Activated naive CD8-positive, alpha-beta T cell treated with anti-CD3 and anti-CD28 coated beads, Interleukin-2, amount 10 ng/mL, durations not matched to agents 7 days and 5 days (primary cell): ENCODE data around the gene POLDIP3. TPM values are rescaled to one million over a fixed set of nuclear protein-coding genes. Genes with fewer than 3 reads are reported as not detected.

Experiments
- ATAC-seq: fragments of 150-1000 bp; cut with Tn5 transposase; one replicate; pipeline ENCODE4 v1.10.0; 2021; ENCODE audit warnings: low read depth, moderate library complexity
- POLR2A ChIA-PET: fragments of 350-600 bp; sonication (Branson Sonifier 250); formaldehyde crosslinking; loops from one replicate; lab custom pipeline; 2021; ENCODE audit warnings: antibody characterized with exemption; lab: Charles Lee
- DNase-seq: peaks from one replicate; pipeline ENCODE4 v3.0.0; 2021
- H3K27ac Mint-ChIP-seq: one replicate; pipeline ENCODE4 v1.8.0; 2022; ENCODE audit warnings: mild to moderate bottlenecking, mixed read lengths
- H3K27me3 Mint-ChIP-seq: one replicate; pipeline ENCODE4 v1.8.0; 2022; ENCODE audit warnings: mild to moderate bottlenecking, moderate library complexity, mixed read lengths
- H3K36me3 Mint-ChIP-seq: one replicate; pipeline ENCODE4 v1.8.0; 2021; ENCODE audit warnings: mild to moderate bottlenecking, mixed read lengths
- H3K4me1 Mint-ChIP-seq: one replicate; pipeline ENCODE4 v1.8.0; 2021; ENCODE audit warnings: mixed read lengths
- H3K4me3 Mint-ChIP-seq: one replicate; pipeline ENCODE4 v1.8.0; 2022; ENCODE audit warnings: mild to moderate bottlenecking, moderate library complexity, mixed read lengths
- H3K9me3 Mint-ChIP-seq: one replicate; pipeline ENCODE4 v1.8.0; 2021; ENCODE audit warnings: mixed read lengths
- total RNA-seq, 2 experiments: library from RNA; stranded (reverse); gene quantifications; one replicate each; pipeline ENCODE4 v1.2.3, GENCODE V29; 2021

Gene POLDIP3
- total RNA-seq, 2 experiments from 2014 or later: 84.7 to 86.0 TPM

DNA sequence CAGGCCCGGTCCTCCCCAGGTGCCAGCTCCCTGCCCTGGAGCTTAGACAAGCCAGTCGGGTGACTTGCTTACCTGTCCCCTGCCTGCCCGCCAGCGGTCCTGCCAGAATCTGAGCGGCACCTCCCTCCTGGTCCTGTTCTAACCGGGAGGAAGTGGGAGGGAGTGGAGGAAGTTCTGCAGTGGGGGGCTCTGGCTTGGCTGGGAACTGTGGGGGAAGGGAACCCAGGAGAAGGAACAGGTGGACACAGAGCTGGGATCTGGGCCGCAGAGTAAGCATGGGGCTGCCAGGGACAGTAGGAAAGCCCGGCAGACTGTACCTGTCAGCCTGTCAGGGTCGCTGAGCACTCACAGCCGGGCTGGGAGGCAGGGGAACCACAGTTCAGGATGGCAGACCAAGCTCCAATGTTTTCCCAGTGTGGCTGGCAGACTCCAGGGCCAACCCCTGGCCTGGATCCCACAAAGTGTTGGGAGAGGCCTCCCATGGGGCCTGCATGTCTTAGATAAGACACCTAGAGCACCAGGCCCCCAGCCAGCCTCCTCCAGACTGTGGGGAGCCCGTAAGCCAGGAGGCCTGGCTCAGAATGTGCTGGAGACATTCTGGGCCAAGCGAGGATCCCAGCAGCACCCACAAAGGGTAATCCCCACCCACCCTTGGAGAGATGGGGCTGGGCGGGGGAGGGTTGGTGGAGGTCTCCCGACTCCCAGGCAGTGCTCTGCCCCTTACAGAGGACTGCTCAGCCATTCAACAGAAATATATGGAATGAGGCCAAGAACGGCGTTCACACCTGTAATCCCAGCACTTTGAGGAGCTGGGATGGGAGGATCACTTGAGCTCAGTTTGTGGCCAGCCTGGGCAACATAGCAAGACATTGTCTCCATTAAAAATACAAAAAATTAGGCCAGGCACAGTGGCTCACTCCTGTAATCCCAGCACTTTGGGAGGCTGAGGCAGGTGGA lies 32.2 kb upstream of the POLDIP3 start:
- ATAC-seq: no peak
- Mint-ChIP-seq H3K4me1 (peaks cover 14% of the 10 kb centered on the region), H3K9me3 (no peaks in the 10 kb centered on the region), H3K27ac (no peak overlapping the region), H3K4me3 (peak overlapping the region; percentile 96), H3K36me3 (peaks cover 2% of the 10 kb centered on the region), H3K27me3 (no peaks in the 10 kb centered on the region)
- no peak for DNase-seq
- POLR2A ChIA-PET: interaction anchor here (4.9 kb wide), 1 partner anchor 31 kb away, joined by 61 read pairs; the partner anchor contains the start of gene POLDIP3

DNA sequence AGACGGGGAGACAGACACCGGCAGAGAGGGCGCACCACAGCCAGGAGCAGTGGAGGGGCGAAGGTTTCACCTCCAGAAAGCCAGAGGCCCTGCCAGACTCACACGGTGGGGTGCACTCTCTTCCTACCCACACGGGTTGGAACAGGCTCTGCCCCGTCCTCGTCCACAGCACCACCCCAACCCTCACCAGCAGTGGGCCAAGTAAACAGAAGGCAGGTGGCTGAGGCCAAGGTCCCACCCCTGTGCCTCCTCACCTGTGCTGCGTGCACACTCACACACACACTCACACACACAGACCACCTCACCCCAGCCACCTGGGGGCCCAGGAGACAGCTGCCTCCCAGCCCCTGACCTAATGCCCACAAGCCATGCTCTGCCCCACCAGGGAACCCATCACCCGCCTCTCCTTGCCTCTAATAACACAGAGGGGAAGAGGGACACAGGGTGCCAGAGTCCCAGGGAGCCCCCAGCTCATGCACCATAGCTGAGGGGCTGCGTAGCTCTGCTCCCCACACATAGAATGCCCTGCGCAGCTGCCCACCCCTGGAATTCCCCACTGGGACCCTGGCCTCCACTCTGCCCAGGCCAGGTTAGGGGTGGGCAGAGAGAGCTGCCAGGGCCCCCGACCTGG lies 31.4 kb upstream of the POLDIP3 start:
- Mint-ChIP-seq H3K36me3 (peaks cover 2% of the 10 kb centered on the region), H3K4me3 (no peak overlapping the region), H3K9me3 (no peaks in the 10 kb centered on the region), H3K27ac (no peak overlapping the region), H3K27me3 (no peaks in the 10 kb centered on the region), H3K4me1 (peaks cover 14% of the 10 kb centered on the region)
- no peak for DNase-seq
- no peak for ATAC-seq
- POLR2A ChIA-PET: interaction anchor here (0.6 kb wide), 1 partner anchor 10 kb away, joined by 3 read pairs; no protein-coding TSS in a partner anchor

DNA sequence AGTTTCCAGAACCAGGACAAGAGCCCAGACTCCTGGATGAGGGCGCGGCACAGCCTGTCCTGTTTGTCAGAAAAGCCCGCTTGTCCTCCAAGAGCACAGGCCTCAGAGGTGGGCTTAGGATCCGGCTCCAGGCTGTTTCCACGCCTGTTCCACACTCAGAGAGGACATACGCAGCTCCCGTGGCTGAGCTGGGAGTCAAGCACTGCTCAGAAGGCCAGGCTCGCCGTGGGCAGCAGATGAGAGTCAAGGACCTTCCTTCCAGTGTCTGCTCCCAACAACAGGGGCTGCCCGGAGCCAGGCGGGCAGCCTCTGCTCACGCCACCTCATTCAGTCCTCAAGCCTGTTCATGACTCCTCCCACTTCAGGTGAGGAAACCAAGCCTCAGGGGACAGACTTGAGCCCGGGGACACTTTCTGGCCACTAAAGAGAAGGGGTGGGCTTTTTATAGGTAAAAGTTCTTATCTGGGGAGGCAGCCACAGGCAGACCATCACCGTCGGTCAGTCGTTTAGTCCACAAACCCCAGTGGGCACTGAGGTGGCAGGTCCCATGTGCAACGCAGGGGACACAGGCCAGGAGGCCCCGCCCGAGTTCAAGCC lies 30.8 kb upstream of the POLDIP3 start:
- Mint-ChIP-seq H3K9me3 (no peaks in the 10 kb centered on the region), H3K27ac (no peak overlapping the region), H3K27me3 (no peaks in the 10 kb centered on the region), H3K4me3 (no peak overlapping the region), H3K36me3 (peaks cover 2% of the 10 kb centered on the region), H3K4me1 (peaks cover 15% of the 10 kb centered on the region)
- ATAC-seq (no peak), DNase-seq (no peak)
- POLR2A ChIA-PET: no interaction called here

DNA sequence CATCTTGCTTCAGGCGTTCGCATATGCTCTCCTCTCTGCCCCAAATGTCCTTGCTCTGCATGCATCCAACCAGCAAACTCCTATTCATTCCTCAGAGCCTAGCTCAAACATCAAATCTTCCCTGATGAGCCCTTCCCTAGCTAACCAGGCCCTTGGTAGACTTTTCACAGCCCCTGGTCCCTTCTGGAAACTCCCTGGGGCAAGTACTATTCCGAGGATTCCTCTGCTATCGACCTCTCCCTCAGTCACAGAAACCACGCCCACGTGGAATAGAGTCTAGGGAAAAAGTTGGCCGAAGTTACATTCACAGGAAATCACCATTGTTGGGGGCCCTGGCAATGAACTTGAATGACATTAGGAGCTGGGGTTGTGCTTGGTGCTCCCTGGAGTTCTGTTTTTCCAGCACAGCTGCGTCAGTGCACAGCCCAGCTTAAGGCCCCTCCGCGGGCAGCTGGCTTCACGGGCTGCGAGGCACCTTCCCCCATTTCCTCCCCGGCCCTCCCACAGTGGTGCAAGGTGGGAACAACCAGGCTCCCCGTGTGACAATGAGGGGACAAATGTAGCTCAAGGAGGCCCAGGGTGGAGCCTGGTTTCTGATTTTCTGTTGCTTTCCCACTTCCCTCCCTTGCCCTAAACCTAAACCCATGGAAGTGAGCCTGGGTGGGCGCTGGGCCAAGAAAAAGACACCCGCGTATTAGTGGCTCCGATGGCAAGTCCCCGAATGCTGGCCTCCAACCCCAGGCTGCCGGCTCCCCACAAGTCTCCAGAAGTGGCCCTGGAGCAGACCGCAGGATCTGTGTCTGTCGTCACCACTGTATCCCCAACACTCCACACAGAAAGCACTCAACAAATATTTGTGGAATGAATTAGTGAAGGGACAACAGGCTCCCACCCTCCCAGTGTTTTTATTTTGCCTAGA lies 30.0 kb upstream of the POLDIP3 start:
- ATAC-seq: no peak
- no peaks in the 10 kb centered on the region for H3K9me3 Mint-ChIP-seq
- POLR2A ChIA-PET: interaction anchor here (0.5 kb wide), 1 partner anchor 61 kb away, joined by 3 read pairs; no protein-coding TSS in a partner anchor

DNA sequence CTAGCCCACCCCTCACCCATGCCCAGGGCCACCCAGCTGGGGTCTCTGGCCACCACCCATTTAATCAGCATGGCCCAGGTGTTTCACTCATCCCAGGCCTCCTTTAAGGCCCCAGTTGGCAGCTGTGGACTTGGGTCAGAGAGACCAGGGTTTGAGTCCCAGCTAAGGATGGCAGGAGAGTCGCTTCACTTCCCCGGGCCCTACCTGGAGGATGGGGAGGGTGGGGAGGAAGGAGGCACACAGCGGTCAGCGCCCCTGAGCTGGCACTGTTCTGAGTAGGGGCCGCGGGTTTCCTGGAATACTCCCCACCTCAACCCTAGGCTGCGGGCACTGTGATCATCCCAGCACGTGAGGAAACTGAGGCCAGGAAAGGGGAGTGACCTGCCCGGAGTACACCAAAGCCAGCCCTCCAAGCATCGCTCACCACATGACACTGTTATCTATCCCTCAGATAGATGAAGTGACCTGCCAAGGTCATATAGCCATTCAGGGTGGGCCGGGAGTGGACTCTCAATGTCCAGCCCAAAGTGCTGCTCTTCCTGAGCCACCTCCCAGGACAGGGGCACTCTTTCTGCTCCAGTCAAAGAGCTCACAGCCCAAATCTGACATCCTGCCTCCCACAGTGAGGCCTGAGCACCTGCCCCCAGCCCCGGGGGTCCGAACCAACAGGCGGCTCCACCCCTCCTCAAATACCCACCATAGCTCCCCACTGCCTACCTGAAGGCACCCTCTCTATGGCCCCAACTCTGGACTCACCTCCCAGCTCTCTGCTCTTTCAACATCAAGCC lies 29.1 kb upstream of the POLDIP3 start:
- Mint-ChIP-seq H3K4me1 (peaks cover 21% of the 10 kb centered on the region), H3K9me3 (no peaks in the 10 kb centered on the region), H3K27ac (peak overlapping the region; percentile 17), H3K4me3 (no peak overlapping the region), H3K27me3 (no peaks in the 10 kb centered on the region), H3K36me3 (peaks cover 2% of the 10 kb centered on the region)
- no peak for DNase-seq
- ATAC-seq: no peak
- POLR2A ChIA-PET: no interaction called here

More for the DNA sequence above, 30.0 kb upstream of the POLDIP3 start:
- Mint-ChIP-seq H3K36me3 (peaks cover 2% of the 10 kb centered on the region), H3K4me3 (no peak overlapping the region), H3K27me3 (no peaks in the 10 kb centered on the region), H3K27ac (peak overlapping the region; percentile 17), H3K4me1 (peaks cover 19% of the 10 kb centered on the region)
- DNase-seq: no peak

DNA sequence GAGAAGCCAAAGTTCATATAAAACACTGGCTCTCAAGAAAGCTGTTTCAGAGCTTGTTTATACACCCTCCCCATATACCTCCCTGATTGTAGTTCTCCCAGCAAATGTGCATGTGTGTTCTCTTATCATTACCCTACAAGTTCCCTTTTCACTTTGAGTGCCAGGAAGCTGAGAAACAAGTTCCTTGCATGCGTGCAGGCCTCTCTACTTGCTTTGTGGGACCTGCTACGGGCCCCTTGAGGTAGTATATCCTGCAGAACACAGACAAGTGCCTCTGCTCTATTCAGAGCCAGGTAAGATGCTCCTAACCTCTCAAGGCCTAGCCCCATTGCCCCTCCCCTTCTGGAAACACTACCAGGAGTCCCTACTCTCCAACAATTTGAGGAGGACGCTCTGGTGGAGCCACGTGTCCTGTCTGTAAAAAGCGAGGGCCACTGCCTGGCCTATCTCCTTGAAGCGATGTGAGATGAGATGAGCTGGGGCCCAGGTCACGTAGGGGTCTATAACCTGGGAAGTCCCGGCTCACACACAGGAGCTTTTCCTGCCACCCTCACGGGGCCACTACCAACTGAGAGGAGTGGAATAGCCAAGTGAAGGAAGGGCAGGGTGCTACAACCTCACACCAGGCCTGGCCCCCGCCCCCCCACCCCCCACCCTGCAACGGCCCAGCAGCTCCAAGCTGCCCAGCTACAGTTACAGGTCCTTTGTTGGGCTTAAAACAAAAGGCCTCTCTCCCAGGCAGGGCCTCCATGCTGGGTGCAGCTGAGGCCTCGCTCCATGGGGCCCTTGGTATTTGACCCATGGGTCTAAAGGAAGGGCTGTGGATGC lies 28.3 kb upstream of the POLDIP3 start:
- peaks cover 19% of the 10 kb centered on the region for H3K4me1 Mint-ChIP-seq

DNA sequence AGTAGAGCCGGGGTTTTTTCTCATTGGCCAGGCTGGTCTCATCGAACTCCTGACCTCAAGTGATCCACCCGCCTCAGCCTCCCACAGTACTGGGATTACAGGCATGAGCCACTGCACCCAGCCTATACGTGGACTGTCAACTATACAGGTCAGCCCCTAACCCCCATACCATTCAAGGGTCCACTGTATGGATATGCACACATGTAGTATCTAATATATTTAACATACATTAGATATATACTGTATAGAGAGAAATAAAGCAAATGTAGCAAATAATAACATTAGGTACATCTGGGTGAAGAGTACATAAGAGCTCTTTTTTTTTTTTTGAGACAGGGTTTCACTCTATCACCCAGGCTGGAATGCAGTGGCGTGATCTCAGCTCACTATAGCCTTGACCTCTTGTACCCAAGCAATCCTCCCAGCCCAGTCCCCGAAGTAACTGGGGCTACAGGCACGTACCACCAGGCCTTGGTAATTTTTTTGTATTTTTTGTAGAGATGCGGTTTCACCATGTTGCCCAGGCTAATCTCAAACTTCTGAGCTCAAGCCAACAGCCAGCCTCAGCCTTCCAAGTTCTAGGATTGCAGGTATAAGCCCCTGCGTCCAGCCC lies 27.2 kb upstream of the POLDIP3 start:
- H3K36me3 Mint-ChIP-seq: no peaks in the 10 kb centered on the region
- ATAC-seq (no peak), DNase-seq (no peak)
- peaks cover 15% of the 10 kb centered on the region for H3K4me1 Mint-ChIP-seq
- no peaks in the 10 kb centered on the region for H3K9me3 Mint-ChIP-seq
- H3K27ac Mint-ChIP-seq: no peak overlapping the region
- no peak overlapping the region for H3K4me3 Mint-ChIP-seq
- no peaks in the 10 kb centered on the region for H3K27me3 Mint-ChIP-seq
- POLR2A ChIA-PET: no interaction called here

More for the DNA sequence above, 28.3 kb upstream of the POLDIP3 start:
- Mint-ChIP-seq H3K4me3 (no peak overlapping the region), H3K36me3 (no peaks in the 10 kb centered on the region), H3K9me3 (no peaks in the 10 kb centered on the region), H3K27ac (no peak overlapping the region), H3K27me3 (no peaks in the 10 kb centered on the region)
- DNase-seq (no peak), ATAC-seq (no peak)
- POLR2A ChIA-PET: no interaction called here

DNA sequence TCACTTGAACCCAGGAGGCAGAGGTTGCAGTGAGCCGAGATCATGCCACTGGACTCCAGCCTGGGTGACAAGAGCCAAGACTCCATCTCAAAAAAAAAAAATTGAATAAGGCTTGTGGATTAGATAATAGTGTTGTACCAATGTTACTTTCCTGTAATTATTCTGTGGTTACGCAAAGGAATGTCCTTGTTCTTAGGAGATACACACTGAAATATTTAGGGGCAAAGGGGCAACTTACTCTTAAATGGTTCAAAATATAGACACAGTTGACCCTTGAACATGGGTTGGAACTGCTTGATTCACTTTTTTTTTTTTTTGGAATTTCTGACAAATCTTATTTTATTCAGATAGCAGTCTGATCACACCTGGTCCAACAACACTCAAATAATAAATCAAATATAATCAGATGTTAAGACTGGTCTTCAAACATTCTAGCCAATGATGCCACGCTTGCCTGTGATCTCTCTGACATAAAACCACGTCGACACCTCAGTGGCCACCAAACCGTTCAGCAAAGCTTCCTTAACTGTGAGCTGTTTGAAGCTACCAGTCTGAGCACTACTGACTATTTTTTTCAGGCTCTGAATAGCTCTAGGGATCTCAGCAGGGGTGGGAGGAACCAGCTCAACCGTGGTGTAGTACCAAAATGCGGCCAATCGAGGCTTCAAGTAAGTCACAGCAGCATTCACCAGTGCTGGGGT lies 25.0 kb upstream of the POLDIP3 start:
- POLR2A ChIA-PET: interaction anchor here (1.1 kb wide), 1 partner anchor 9 kb away, joined by 3 read pairs; the partner anchor contains the start of gene CYB5R3
- no peak for ATAC-seq
- H3K36me3 Mint-ChIP-seq: peaks cover 1% of the 10 kb centered on the region
- H3K27me3 Mint-ChIP-seq: no peaks in the 10 kb centered on the region
- peaks cover 10% of the 10 kb centered on the region for H3K4me1 Mint-ChIP-seq
- no peaks in the 10 kb centered on the region for H3K9me3 Mint-ChIP-seq
- no peak overlapping the region for H3K4me3 Mint-ChIP-seq
- no peak overlapping the region for H3K27ac Mint-ChIP-seq
- no peak for DNase-seq

DNA sequence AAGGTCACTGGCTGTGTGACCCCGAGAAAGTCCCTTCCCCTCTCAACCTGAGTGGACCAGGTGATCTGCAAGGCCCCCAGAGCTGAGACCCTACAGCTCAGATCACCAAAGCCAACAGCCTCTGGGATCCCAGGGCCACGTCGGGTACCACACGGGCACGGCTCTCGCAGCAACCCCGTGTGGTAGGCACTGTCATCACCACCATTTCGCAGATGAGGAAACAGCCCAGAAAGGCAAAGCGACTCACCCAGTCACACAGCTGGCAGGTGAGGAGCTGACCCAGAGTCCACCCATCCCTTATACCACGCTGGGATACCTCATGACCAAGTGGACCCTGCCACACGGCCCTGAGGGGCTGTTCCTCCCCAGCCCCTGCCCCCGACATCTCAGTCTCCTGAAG lies 22.9 kb upstream of the POLDIP3 start:
- POLR2A ChIA-PET: interaction anchor here (1.7 kb wide), 1 partner anchor 23 kb away, joined by 14 read pairs; the partner anchor contains the start of gene POLDIP3
- H3K36me3 Mint-ChIP-seq: peaks cover 2% of the 10 kb centered on the region
- peaks cover 7% of the 10 kb centered on the region for H3K4me1 Mint-ChIP-seq
- DNase-seq (no peak), ATAC-seq (no peak)
- no peaks in the 10 kb centered on the region for H3K27me3 Mint-ChIP-seq
- H3K27ac Mint-ChIP-seq: no peak overlapping the region
- H3K4me3 Mint-ChIP-seq: no peak overlapping the region
- H3K9me3 Mint-ChIP-seq: no peaks in the 10 kb centered on the region

DNA sequence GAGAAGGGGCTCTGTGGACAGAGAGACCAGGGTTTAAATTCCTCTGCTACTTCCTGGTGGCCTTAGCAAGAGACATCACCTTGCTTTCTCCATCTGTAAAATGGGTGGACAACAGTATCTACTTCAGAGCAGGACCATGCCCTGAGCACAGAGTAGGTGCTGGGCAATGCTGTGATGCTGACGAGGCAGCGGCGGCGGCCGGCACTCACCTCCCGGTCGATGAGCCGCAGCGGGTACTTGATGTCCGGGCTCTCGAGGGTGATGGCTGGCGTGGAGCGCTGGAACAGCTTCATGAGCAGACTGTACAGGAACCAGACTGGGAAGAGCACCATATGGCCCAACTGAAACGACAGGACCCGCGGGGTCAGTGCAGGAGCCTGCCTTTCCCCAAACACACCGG lies 21.8 kb upstream of the POLDIP3 start:
- Mint-ChIP-seq H3K4me1 (peaks cover 7% of the 10 kb centered on the region), H3K36me3 (peaks cover 2% of the 10 kb centered on the region), H3K9me3 (no peaks in the 10 kb centered on the region), H3K27me3 (no peaks in the 10 kb centered on the region), H3K27ac (no peak overlapping the region), H3K4me3 (no peak overlapping the region)
- ATAC-seq: no peak
- POLR2A ChIA-PET: interaction anchor here (0.6 to 1.7 kb wide), 2 partner anchors 22 to 845 kb away, joined by 3 to 14 read pairs; partner anchors contain the start of gene POLDIP3
- no peak for DNase-seq
